ENCODE data around the gene CREBBP. TPM values are rescaled to one million over a fixed set of nuclear protein-coding genes. Genes with fewer than 3 reads are reported as not detected.

The CREBBP gene
- total RNA-seq, 2 donors from 2014 or later = 65.0 to 103 TPM

- no peak overlapping the region for H3K4me3 ChIP-seq
- TF ChIP-seq, protein P1, sequence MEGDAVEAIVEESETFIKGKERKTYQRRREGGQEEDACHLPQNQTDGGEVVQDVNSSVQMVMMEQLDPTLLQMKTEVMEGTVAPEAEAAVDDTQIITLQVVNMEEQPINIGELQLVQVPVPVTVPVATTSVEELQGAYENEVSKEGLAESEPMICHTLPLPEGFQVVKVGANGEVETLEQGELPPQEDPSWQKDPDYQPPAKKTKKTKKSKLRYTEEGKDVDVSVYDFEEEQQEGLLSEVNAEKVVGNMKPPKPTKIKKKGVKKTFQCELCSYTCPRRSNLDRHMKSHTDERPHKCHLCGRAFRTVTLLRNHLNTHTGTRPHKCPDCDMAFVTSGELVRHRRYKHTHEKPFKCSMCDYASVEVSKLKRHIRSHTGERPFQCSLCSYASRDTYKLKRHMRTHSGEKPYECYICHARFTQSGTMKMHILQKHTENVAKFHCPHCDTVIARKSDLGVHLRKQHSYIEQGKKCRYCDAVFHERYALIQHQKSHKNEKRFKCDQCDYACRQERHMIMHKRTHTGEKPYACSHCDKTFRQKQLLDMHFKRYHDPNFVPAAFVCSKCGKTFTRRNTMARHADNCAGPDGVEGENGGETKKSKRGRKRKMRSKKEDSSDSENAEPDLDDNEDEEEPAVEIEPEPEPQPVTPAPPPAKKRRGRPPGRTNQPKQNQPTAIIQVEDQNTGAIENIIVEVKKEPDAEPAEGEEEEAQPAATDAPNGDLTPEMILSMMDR (IDR thresholded peaks at IDR 0.05) = no peak
- no peak for DNase-seq (ENCODE audit: low spot score)
- H3K27me3 ChIP-seq (replicated peaks; ENCODE audit: insufficient read depth) = no peaks in the 10 kb centered on the region
- no peaks in the 10 kb centered on the region for H3K36me3 ChIP-seq
- no peaks in the 10 kb centered on the region for H3K9me3 ChIP-seq
- no peak overlapping the region for H3K27ac ChIP-seq
- no peak for ATAC-seq (ENCODE audit: insufficient number of reproducible peaks, low FRiP score, low read depth)
- peaks cover 50 to 97% of the 10 kb centered on the region in 2 donors for H3K4me1 ChIP-seq (ENCODE audit: control insufficient read depth in 1 of 2, low read depth in 2 of 2)
Observed at GRCh38 chr16:3868556-3868955, 12.0 kb downstream of the CREBBP start.

- no peak for DNase-seq (ENCODE audit: low spot score)
- Histone ChIP-seq H3K9me3 (no peaks in the 10 kb centered on the region), H3K4me1 (ENCODE audit: control insufficient read depth in 1 of 2, low read depth in 2 of 2) (peaks cover 52 to 95% of the 10 kb centered on the region in 2 donors), H3K36me3 (no peaks in the 10 kb centered on the region), H3K27ac (no peak overlapping the region), H3K27me3 (replicated peaks; ENCODE audit: insufficient read depth) (no peaks in the 10 kb centered on the region), H3K4me3 (no peak overlapping the region)
- no peak for ATAC-seq (ENCODE audit: insufficient number of reproducible peaks, low FRiP score, low read depth)
- TF ChIP-seq, protein P1 (IDR thresholded peaks at IDR 0.05) = no peak
Observed at GRCh38 chr16:3866703-3867431, 13.6 kb downstream of the CREBBP start.

GRCh38 chr16:3865241-3865640 is 15.3 kb downstream of the CREBBP start:
- TF ChIP-seq, protein P1 (IDR thresholded peaks at IDR 0.05) = no peak
- peaks cover 55 to 95% of the 10 kb centered on the region in 2 donors for H3K4me1 ChIP-seq (ENCODE audit: control insufficient read depth in 1 of 2, low read depth in 2 of 2)
- no peak overlapping the region for H3K4me3 ChIP-seq
- no peak overlapping the region for H3K27ac ChIP-seq
- no peak for ATAC-seq (ENCODE audit: insufficient number of reproducible peaks, low FRiP score, low read depth)
- no peak for DNase-seq (ENCODE audit: low spot score)
- H3K36me3 ChIP-seq = no peaks in the 10 kb centered on the region
- H3K27me3 ChIP-seq (replicated peaks; ENCODE audit: insufficient read depth) = no peaks in the 10 kb centered on the region
- H3K9me3 ChIP-seq = no peaks in the 10 kb centered on the region

GRCh38 chr16:3864562-3864961 is 16.0 kb downstream of the CREBBP start:
- TF ChIP-seq, protein P1 (IDR thresholded peaks at IDR 0.05) = no peak
- Histone ChIP-seq H3K4me3 (no peak overlapping the region), H3K27ac (no peak overlapping the region), H3K9me3 (no peaks in the 10 kb centered on the region), H3K4me1 (ENCODE audit: control insufficient read depth in 1 of 2, low read depth in 2 of 2) (peaks cover 55 to 95% of the 10 kb centered on the region in 2 donors), H3K27me3 (replicated peaks; ENCODE audit: insufficient read depth) (no peaks in the 10 kb centered on the region), H3K36me3 (no peaks in the 10 kb centered on the region)
- ATAC-seq (ENCODE audit: insufficient number of reproducible peaks, low FRiP score, low read depth) (no peak), DNase-seq (ENCODE audit: low spot score) (no peak)

DNA sequence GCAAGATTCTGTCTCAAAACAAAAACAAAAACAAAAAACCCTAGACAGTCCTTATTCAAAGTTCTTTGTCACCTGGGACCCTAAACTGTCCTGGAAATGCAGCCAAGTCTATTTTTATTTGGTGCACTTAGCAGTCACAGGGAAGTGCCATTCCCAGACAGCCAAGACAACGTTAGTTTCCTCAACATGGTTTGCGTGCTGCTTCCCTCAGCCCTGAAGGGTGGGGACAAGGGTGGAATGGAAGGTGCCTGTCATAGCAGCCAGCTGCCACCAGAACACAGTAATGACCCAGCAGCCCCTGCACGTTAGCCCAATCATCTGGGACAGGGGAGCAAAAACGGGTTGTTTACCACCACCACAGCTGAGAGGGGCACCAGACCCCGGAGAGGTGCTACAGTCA is 16.9 kb downstream of the CREBBP start:
- no peak for ATAC-seq (ENCODE audit: insufficient number of reproducible peaks, low FRiP score, low read depth)
- TF ChIP-seq, protein P1 (IDR thresholded peaks at IDR 0.05) = no peak
- Histone ChIP-seq H3K4me3 (no peak overlapping the region), H3K27me3 (replicated peaks; ENCODE audit: insufficient read depth) (no peaks in the 10 kb centered on the region), H3K4me1 (ENCODE audit: control insufficient read depth in 1 of 2, low read depth in 2 of 2) (peaks cover 59 to 95% of the 10 kb centered on the region in 2 donors), H3K27ac (no peak overlapping the region), H3K9me3 (no peaks in the 10 kb centered on the region), H3K36me3 (no peaks in the 10 kb centered on the region)
- no peak for DNase-seq (ENCODE audit: low spot score)

Data from thoracic aorta (tissue), 2 donors.